ENCODE results near the gene PCDHB1. TPM values are rescaled to one million over a fixed set of nuclear protein-coding genes. Genes with fewer than 3 reads are reported as not detected.

The PCDHB1 gene
- total RNA-seq, 1 experiment from 2014 or later = 0.13 TPM

GRCh38 chr5:141010047-141010793 is 41.0 kb upstream of the PCDHB1 start (continued):
- TF ChIP-seq PRDM15 (CRISPR knock-in tag; IDR thresholded peaks at IDR 0.05) = no peak

- Mint-ChIP-seq H3K9me3 (no peaks in the 10 kb centered on the region), H3K27ac (no peak overlapping the region), H3K36me3 (no peaks in the 10 kb centered on the region), H3K27me3 (ENCODE audit: low read depth) (no peaks in the 10 kb centered on the region), H3K4me3 (no peak overlapping the region), H3K4me1 (no peaks in the 10 kb centered on the region)
- no peak for TF ChIP-seq ZMAT4 (CRISPR knock-in tag; IDR thresholded peaks at IDR 0.05)
- no peak for TF ChIP-seq ZNF121 (CRISPR knock-in tag; IDR thresholded peaks at IDR 0.05)
- no peak for TF ChIP-seq ZSCAN18 (CRISPR knock-in tag; IDR thresholded peaks at IDR 0.05)
- ATAC-seq (no peak), DNase-seq (ENCODE audit: low spot score) (no peak)
- POLR2A ChIA-PET = no interaction called here
- CTCF ChIA-PET = interaction anchor here (1.1 to 3.7 kb wide), 6 partner anchors 14 to 162 kb away, joined by 3 to 14 read pairs (median 4); partner anchors contain the start of genes PCDHA10, PCDHAC1 and PCDHB2
These were observed 33.2 kb upstream of the PCDHB1 start for GRCh38 chr5:141017943-141018342.

- H3K4me1 Mint-ChIP-seq = 0 out of 2 replicates have a peak, but pooled peaks cover 3% of the 10 kb centered on the region
- H3K27ac Mint-ChIP-seq = no peak overlapping the region
- TF ChIP-seq SMAD3 (CRISPR knock-in tag; IDR thresholded peaks at IDR 0.05; ENCODE audit: borderline replicate concordance) (no peak), CBFB (CRISPR knock-in tag; IDR thresholded peaks at IDR 0.05; ENCODE audit: low read depth) (no peak), ZNF219 (CRISPR knock-in tag; IDR thresholded peaks at IDR 0.05; ENCODE audit: borderline replicate concordance) (no peak), NR1H2 (CRISPR knock-in tag; IDR thresholded peaks at IDR 0.05) (no peak), STAT6 (CRISPR knock-in tag; conservative IDR thresholded peaks at IDR 0.05; ENCODE audit: low read depth) (no peak), ZNF121 (CRISPR knock-in tag; IDR thresholded peaks at IDR 0.05) (no peak), ZBTB21 (CRISPR knock-in tag; IDR thresholded peaks at IDR 0.05; ENCODE audit: borderline replicate concordance) (no peak), ZNF671 (CRISPR knock-in tag; IDR thresholded peaks at IDR 0.05) (no peak), ZBTB43 (CRISPR knock-in tag; IDR thresholded peaks at IDR 0.05) (no peak), E2F5 (CRISPR knock-in tag; IDR thresholded peaks at IDR 0.05) (no peak), ZNF423 (CRISPR knock-in tag; IDR thresholded peaks at IDR 0.05) (no peak), HMGA2 (CRISPR knock-in tag; IDR thresholded peaks at IDR 0.05) (no peak)
- ATAC-seq = no peak
- DNase-seq (ENCODE audit: low spot score) = no peak
- POLR2A ChIA-PET = no interaction called here
- H3K27me3 Mint-ChIP-seq (ENCODE audit: low read depth) = no peaks in the 10 kb centered on the region
- H3K4me3 Mint-ChIP-seq = no peak overlapping the region
- CTCF ChIA-PET = interaction anchor here (0.7 to 1.5 kb wide), 3 partner anchors 10 to 146 kb away, joined by 3 to 4 read pairs (median 3); no protein-coding TSS in a partner anchor
- peaks cover 6% of the 10 kb centered on the region for H3K9me3 Mint-ChIP-seq
- H3K36me3 Mint-ChIP-seq = no peaks in the 10 kb centered on the region
These were observed 28.8 kb upstream of the PCDHB1 start for GRCh38 chr5:141022384-141022783.
